ENCODE data around the gene SPNS3. TPM values are rescaled to one million over a fixed set of nuclear protein-coding genes. Genes with fewer than 3 reads are reported as not detected.

SPNS3 gene
- total RNA-seq, 2 experiments from 2014 or later: 17.6 to 39.1 TPM

DNA sequence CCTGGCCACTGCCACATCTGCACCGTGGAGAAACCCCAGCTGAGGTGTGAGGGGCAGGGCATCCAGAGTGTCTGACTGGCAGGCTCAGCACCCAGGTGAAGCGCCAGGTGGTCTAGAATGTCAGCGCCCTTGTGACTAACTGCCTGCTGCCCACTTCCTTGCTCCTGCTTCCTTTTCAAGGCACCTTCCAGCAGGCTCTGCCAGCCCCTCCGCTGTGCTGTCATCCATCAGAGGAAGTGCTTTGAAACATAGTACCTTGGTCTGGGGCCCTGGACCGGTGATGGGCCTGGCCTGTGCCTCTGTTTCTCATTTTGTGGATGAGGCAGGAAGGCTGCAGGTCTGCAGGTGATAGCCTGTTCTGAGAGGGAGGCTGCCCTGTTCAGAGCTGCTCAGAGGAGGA lies 70.4 kb downstream of the SPNS3 start:
- H3K27ac Mint-ChIP-seq: peak overlapping the region; percentile 58
- peaks cover 32% of the 10 kb centered on the region for H3K27me3 Mint-ChIP-seq
- H3K4me3 Mint-ChIP-seq: no peak overlapping the region
- no peaks in the 10 kb centered on the region for H3K9me3 Mint-ChIP-seq (ENCODE audit: low read depth)
- CTCF ChIA-PET: interaction anchor here (0.8 to 2.1 kb wide), 2 partner anchors 18 to 83 kb away, joined by 4 to 9 read pairs; no protein-coding TSS in a partner anchor
- DNase-seq (peak; percentile 58), ATAC-seq (peak; percentile 43)
- peaks cover 64% of the 10 kb centered on the region for H3K4me1 Mint-ChIP-seq
- H3K36me3 Mint-ChIP-seq: no peaks in the 10 kb centered on the region

DNA sequence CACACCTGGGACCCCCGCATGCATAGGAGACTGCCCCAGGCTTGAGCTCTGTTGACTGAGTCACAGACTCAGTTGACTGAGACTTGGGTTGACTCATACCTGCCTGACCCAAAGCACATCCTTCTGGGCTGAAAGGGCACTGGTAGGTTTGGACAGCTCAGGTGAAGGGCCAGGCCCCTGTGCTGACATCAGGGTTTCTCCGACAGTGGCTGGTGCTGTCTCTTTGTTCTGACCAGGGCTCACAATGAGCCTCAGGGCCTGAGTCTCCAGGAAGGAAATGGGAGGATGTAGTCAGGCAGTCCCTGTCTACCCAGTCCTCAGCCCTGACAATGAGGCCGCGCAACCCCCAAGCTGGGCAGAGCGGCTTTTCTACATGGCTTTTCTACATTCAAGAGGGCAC lies 71.4 kb downstream of the SPNS3 start:
- CTCF ChIA-PET: interaction anchor here (1.2 to 2.1 kb wide), 2 partner anchors 62 to 84 kb away, joined by 5 to 9 read pairs; no protein-coding TSS in a partner anchor
- no peak for ATAC-seq

DNA sequence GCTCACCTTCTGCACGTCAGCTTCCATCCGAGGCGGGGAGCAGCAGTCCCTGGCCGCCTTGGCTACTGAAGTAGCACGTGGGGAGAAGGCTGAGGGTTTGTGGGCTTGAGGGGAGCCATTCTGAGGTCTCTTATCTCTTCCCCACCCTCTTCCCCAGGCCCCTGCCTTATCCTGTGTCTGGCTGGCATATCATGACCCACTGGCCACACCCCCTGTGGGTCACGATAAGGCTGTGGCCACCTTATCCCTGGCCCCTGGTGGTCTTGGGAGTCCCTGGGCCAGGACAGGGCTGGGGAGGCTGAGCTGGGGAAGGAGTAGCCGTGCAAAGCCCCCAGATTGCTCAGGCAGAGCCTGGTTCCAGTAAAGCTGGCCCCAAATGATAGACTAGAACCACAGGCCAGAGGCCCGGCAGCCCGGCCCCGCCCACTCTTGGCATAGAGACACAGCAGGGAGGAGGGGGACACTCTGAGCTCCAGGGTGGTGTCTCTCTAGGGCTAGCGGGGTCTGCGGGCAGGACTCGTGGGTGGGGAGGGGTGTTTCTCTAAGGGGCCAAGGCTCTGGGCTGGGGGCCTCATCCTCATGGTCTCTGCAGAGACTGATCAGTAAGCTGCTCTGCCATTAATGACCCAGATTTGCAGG lies 72.6 kb downstream of the SPNS3 start:
- Mint-ChIP-seq H3K4me1 (peaks cover 65% of the 10 kb centered on the region), H3K27me3 (peaks cover 13% of the 10 kb centered on the region), H3K9me3 (ENCODE audit: low read depth) (no peaks in the 10 kb centered on the region), H3K36me3 (no peaks in the 10 kb centered on the region), H3K4me3 (no peak overlapping the region), H3K27ac (no peak overlapping the region)
- no peak for DNase-seq
- CTCF ChIA-PET: interaction anchor here (4.7 kb wide), 1 partner anchor 85 kb away, joined by 19 read pairs; no protein-coding TSS in a partner anchor
- ATAC-seq: no peak

More for the DNA sequence above, 71.4 kb downstream of the SPNS3 start:
- Mint-ChIP-seq H3K27me3 (peaks cover 24% of the 10 kb centered on the region), H3K36me3 (no peaks in the 10 kb centered on the region), H3K9me3 (ENCODE audit: low read depth) (no peaks in the 10 kb centered on the region), H3K27ac (peak overlapping the region; percentile 58), H3K4me1 (peaks cover 66% of the 10 kb centered on the region), H3K4me3 (no peak overlapping the region)
- DNase-seq: no peak

DNA sequence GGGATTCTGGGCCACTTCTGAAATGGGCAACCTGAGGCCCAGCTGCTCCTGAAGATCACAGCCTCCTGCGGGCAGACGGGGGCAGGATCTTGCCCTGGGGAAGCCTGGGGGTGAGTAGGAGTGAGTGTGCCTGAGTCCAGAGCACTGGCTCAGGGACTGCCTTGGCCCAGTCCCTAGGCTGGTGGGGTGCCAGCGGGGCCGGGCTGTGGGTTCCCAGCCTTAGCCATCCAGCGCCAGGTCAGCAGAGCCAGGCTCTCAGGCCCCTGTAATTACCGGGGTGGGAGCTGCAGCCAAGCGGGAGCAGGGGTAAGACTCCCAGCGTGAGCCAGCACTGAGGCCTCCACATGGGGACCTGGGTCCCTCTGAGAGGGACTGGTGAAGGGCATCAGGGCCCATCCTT lies 73.2 kb downstream of the SPNS3 start:
- Mint-ChIP-seq H3K36me3 (no peaks in the 10 kb centered on the region), H3K4me3 (no peak overlapping the region), H3K9me3 (ENCODE audit: low read depth) (no peaks in the 10 kb centered on the region), H3K27ac (no peak overlapping the region), H3K27me3 (peaks cover 7% of the 10 kb centered on the region), H3K4me1 (peaks cover 62% of the 10 kb centered on the region)
- DNase-seq (no peak), ATAC-seq (no peak)
- CTCF ChIA-PET: interaction anchor here (1.4 to 4.7 kb wide), 2 partner anchors 8 to 86 kb away, joined by 3 to 19 read pairs; partner anchors contain the start of gene SPNS2

DNA sequence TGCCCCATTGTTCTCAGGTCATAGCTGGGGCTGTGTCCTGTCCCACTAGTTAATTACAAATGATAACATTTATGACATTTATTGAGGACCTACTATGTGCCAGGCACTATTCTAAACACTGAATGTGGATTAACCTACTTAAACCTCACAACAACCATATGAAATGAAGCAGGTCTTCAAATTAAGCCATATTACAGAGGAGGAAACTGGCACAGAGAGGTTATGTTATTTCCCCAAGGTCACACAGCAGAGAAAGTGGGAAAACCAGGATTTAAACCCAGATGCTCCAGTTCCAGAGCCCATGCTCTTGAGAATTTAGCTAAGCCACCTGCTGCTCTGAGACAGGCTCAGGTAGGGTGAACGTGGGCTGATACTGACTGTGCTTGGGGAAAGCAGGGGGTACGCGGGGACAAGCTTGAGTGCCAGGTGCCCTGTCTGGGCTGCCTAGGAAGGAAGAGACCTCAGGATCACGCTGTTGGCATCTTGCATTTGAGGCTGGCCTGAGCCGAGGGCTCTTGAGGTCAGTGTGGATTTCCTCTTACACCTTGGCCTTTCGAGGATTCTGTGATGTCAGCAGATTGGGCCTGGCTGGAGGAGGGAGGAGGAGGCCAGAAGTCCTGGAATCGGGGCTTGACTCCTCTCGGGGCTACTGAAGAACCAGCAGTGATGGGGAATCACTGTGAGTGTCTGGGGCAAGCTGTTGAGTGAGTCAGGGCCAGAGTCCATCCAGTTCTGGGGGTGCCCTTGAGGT lies 73.8 kb downstream of the SPNS3 start:
- peaks cover 62% of the 10 kb centered on the region for H3K4me1 Mint-ChIP-seq
- H3K9me3 Mint-ChIP-seq (ENCODE audit: low read depth): no peaks in the 10 kb centered on the region
- H3K4me3 Mint-ChIP-seq: no peak overlapping the region
- DNase-seq: no peak
- no peaks in the 10 kb centered on the region for H3K36me3 Mint-ChIP-seq
- CTCF ChIA-PET: interaction anchor here (1.4 to 4.7 kb wide), 3 partner anchors 9 to 87 kb away, joined by 3 to 19 read pairs (median 3); partner anchors contain the start of gene SPNS2
- peaks cover 5% of the 10 kb centered on the region for H3K27me3 Mint-ChIP-seq
- ATAC-seq: no peak
- no peak overlapping the region for H3K27ac Mint-ChIP-seq

DNA sequence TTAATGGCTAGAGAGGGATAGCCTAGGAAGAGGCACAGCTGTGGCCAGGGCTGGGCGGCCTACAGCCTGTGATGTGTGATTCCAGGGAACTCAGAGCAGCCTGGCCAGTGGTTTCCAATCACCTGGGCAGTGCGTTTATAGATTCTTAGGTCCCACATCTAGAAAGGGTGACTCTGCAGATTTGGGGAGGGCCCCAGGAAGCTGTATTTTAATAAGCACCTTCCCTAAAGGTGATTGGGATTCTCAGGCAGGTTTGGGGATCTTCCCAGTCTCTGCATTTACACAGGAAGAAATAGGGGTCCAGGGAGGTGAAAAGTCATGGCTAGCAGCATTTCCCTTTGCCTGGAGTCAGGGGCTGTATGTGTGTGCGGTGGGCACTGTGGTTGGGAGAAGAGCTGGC lies 74.5 kb downstream of the SPNS3 start:
- H3K27ac Mint-ChIP-seq: no peak overlapping the region
- H3K9me3 Mint-ChIP-seq (ENCODE audit: low read depth): no peaks in the 10 kb centered on the region
- no peak for ATAC-seq
- no peaks in the 10 kb centered on the region for H3K36me3 Mint-ChIP-seq
- H3K4me1 Mint-ChIP-seq: peaks cover 60% of the 10 kb centered on the region
- H3K4me3 Mint-ChIP-seq: no peak overlapping the region
- CTCF ChIA-PET: interaction anchor here (1.4 to 4.7 kb wide), 3 partner anchors 9 to 87 kb away, joined by 3 to 19 read pairs (median 3); partner anchors contain the start of gene SPNS2
- no peak for DNase-seq
- no peaks in the 10 kb centered on the region for H3K27me3 Mint-ChIP-seq

DNA sequence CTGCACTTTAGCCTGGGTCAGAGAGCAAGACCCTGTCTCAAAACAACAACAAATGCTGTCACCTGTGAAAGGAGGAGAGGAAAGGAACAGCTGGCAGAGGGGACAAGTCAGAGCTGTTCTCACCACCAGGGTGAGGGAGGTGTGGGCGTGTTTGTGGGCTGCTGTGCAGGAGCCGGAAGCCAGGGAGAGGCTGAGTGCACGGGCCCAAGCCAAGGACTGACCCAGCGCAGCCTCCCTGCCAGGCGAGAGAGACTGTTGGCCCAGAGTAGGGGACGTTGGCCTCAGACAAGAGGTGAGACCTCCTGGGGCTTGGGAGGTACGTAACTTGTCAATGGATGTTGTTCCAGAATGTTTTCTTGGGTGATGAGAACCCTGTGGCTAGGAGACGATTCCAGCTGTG lies 75.7 kb downstream of the SPNS3 start:
- Mint-ChIP-seq H3K36me3 (no peaks in the 10 kb centered on the region), H3K4me1 (peaks cover 50% of the 10 kb centered on the region), H3K27me3 (no peaks in the 10 kb centered on the region), H3K9me3 (ENCODE audit: low read depth) (no peaks in the 10 kb centered on the region), H3K4me3 (no peak overlapping the region), H3K27ac (no peak overlapping the region)
- ATAC-seq (peak; percentile 89), DNase-seq (peak; percentile 85)
- CTCF ChIA-PET: interaction anchor here (0.6 to 4.7 kb wide), 11 partner anchors 10 to 356 kb away, joined by 3 to 19 read pairs (median 3); partner anchors contain the start of gene SPNS2

DNA sequence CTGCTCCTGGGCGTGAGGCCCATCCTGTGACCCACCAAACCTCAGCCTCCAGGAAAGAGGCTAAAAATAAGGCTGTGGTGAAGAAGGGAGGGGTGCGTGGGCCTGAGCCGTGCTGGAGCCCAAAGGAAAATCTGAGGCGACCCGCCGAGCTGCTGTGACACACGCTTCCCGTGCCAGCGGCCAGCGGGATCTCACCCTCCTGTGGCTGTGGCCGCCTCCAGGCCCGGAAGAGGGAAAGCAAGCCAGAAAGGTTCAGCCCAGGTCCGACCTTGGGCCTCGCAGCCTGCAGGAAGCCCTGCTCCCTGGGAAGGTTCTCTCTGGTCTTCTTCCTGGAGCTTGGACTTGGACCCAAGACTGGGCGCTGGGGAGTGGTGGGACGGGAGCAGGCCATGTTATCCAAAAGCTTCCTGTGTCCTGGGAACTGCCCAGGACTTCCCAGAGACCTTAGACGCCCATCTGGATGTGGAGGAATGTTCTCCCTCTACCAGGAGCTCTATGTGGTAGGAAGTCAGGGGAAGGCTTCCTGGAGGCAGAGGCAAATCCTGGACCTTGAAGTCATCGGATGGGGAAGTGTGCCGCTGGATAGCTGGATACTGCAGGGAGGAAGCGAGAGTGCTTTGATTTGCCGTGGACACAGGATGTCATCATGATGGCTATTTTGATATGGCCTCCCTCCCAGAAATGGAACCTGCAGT lies 76.3 kb downstream of the SPNS3 start:
- H3K9me3 Mint-ChIP-seq (ENCODE audit: low read depth): no peaks in the 10 kb centered on the region

DNA sequence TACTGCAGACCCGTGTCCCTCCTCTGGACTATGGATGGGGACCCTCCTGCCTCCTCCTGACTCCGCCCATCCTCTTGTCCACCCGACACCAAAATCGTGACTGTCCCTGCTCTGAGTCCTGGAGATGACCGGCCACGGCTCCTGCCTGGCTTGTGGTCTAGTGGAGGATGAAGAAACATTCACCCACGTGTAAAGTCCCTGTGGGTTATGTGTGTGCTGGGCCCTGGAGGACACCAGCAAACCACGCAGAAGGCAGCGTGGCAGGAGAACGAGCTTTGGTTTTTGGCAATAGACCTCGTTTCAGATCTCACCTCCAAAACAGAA lies 76.8 kb downstream of the SPNS3 start:
- Mint-ChIP-seq H3K4me3 (no peak overlapping the region), H3K9me3 (ENCODE audit: low read depth) (no peaks in the 10 kb centered on the region), H3K27ac (no peak overlapping the region), H3K4me1 (peaks cover 38% of the 10 kb centered on the region), H3K27me3 (no peaks in the 10 kb centered on the region), H3K36me3 (no peaks in the 10 kb centered on the region)
- CTCF ChIA-PET: interaction anchor here (1.2 to 4.7 kb wide), 3 partner anchors 11 to 91 kb away, joined by 3 to 19 read pairs (median 3); partner anchors contain the start of gene SPNS2
- ATAC-seq: no peak
- DNase-seq: no peak

More for the DNA sequence above, 76.3 kb downstream of the SPNS3 start:
- H3K27ac Mint-ChIP-seq: no peak overlapping the region
- DNase-seq (no peak), ATAC-seq (no peak)
- H3K36me3 Mint-ChIP-seq: no peaks in the 10 kb centered on the region
- no peak overlapping the region for H3K4me3 Mint-ChIP-seq
- H3K4me1 Mint-ChIP-seq: peaks cover 43% of the 10 kb centered on the region
- no peaks in the 10 kb centered on the region for H3K27me3 Mint-ChIP-seq
- CTCF ChIA-PET: interaction anchor here (0.6 to 4.7 kb wide), 7 partner anchors 11 to 355 kb away, joined by 3 to 19 read pairs (median 3); partner anchors contain the start of gene SPNS2

DNA sequence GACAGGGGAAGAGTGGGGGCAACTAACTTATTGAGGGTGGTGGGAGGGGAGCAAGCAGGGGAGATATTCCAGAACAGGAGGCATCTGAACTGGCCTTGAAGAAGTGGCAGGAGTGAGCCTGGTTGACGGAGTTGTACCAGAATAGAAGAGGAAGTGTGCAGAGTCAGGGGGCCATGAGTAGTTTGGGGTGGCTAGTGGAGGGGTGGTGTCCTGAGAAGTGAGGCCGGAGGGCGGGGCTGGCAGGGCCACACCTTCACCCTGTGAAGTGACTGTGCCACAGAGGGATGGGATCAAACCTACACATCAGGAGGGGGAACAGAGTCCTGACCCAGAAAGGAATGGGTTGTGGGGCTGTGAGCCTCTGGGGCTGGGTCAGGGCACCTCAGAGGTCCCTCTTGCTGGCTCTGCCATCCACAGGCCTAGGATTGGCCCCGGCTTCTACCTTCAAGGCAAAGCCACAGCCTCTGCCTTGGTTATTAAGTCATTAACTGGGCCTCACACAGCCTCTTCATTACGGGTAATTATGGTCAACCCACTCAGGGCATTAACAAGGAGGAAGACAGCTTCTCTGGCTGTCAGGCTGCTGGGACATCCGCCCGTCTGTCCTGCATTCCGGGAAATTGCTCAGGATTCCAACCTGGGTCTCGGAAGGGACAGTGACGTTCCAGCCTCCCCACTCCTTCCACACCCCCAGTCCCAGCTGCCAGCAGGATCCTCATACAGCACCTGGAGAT lies 77.6 kb downstream of the SPNS3 start:
- CTCF ChIA-PET: interaction anchor here (4.7 kb wide), 1 partner anchor 90 kb away, joined by 19 read pairs; no protein-coding TSS in a partner anchor
- Mint-ChIP-seq H3K27me3 (no peaks in the 10 kb centered on the region), H3K9me3 (ENCODE audit: low read depth) (no peaks in the 10 kb centered on the region), H3K36me3 (no peaks in the 10 kb centered on the region), H3K27ac (no peak overlapping the region), H3K4me3 (no peak overlapping the region), H3K4me1 (peaks cover 33% of the 10 kb centered on the region)
- ATAC-seq (no peak), DNase-seq (no peak)

DNA sequence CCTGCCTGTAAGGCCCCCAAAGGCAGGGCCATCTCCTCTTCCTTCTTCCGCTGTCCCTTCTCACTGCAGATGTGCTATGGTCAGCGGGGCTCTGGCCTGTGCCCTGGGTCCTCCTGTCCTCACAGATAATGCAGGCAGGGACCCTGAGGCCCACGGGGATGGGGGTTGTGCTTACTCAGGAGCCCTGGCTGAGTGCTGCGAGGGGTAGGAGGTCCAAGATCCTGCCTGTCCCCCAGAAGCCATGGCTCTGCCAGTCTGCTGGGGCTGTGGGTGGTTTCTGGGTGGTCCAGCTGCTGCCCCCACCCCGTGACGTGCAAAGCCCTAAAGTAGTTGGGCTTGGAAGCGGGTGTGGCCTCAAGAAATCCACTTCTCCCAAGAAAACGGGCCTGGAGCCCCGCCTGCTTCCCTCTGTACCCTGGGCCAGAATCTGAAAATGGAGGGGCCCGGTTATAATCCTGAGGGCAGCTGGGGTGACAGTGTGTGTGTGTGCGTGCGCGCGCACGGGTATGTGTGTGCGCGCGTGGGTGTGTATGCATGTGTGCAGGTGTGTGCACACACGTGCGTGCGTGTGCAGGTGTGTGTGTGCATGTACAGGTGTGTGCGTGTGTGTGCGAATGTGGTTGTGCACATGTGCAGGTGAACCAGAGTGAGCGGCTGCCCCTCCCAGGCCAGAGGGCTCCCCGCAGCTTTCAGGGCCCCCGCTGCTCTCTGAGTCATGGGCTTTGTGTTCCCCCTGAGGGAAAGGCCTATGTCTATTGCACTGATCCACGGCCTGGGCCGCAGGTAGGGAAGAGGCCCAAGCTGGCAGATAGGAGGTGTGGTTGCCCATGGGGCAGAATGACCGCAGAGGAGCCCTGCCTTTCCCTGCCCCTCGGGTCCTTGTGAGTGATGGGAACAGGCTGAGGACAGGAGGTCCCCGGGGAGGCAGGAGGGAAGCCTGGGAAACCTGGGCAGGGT lies 78.7 kb downstream of the SPNS3 start:
- CTCF ChIA-PET: no interaction called here
- Mint-ChIP-seq H3K27ac (no peak overlapping the region), H3K27me3 (no peaks in the 10 kb centered on the region), H3K36me3 (no peaks in the 10 kb centered on the region), H3K4me3 (no peak overlapping the region), H3K4me1 (peaks cover 31% of the 10 kb centered on the region), H3K9me3 (ENCODE audit: low read depth) (no peaks in the 10 kb centered on the region)
- ATAC-seq: no peak
- no peak for DNase-seq

Measured in activated CD8-positive, alpha-beta memory T cell treated with anti-CD3 and anti-CD28 coated beads, Interleukin-2, amount 10 ng/mL, durations not matched to agents 7 days and 5 days (primary cell).